Spleen (tissue), 11 donors: ENCODE measurements around the gene MYMX. TPM values are rescaled to one million over a fixed set of nuclear protein-coding genes. Genes with fewer than 3 reads are reported as not detected.
A peak's percentile ranks its signal among the peaks of the same experiment; 100 is the strongest.

ENCODE experiments used
- DNase-seq: peaks from one replicate; pipeline ENCODE4 v3.0.0-alpha.2; 2020
- H3K27ac ChIP-seq, 8 donors: fragments of 200-600 bp; sonication (generic) in 7 of 8; 1 replicate in 4 of 8; 2 replicates in 4 of 8; pipeline versions ENCODE4 v1.5.0 to v1.8.0; 2016 to 2021; ENCODE audit warnings: inconsistent platforms in 4 of 8, mild to moderate bottlenecking in 4 of 8, moderate library complexity in 1 of 8
- H3K27me3 ChIP-seq, 7 donors: fragments of 200-600 bp; sonication (generic) in 6 of 7; replicated peaks in 1 of 7; 1 replicate in 4 of 7; 2 replicates in 3 of 7; pipeline versions ENCODE4 v1.5.0 to v1.8.0; 2016 to 2021; ENCODE audit warnings: inconsistent platforms in 3 of 7, mild to moderate bottlenecking in 1 of 7
- H3K36me3 ChIP-seq, 6 donors: fragments of 200-600 bp; sonication (generic) in 5 of 6; 1 replicate in 4 of 6; 2 replicates in 2 of 6; pipeline versions ENCODE4 v1.5.0 to v1.8.0; 2016 to 2021; ENCODE audit warnings: inconsistent platforms in 2 of 6
- H3K4me1 ChIP-seq, 6 donors: fragments of 200-600 bp; sonication (generic) in 5 of 6; 1 replicate in 3 of 6; 2 replicates in 3 of 6; pipeline versions ENCODE4 v1.5.0 to v1.8.0; 2016 to 2021; ENCODE audit warnings: inconsistent platforms in 3 of 6
- H3K4me3 ChIP-seq, 8 donors: fragments of 200-600 bp; sonication (generic) in 7 of 8; 1 replicate in 4 of 8; 2 replicates in 4 of 8; pipeline versions ENCODE4 v1.5.0 to v1.8.0; 2016 to 2021; ENCODE audit warnings: inconsistent platforms in 4 of 8, mild to moderate bottlenecking in 4 of 8, moderate library complexity in 2 of 8
- H3K9me3 ChIP-seq, 8 donors: fragments of 200-600 bp; sonication (generic) in 7 of 8; 1 replicate in 4 of 8; 2 replicates in 4 of 8; pipeline versions ENCODE4 v1.5.0 to v1.8.0; 2016 to 2021; ENCODE audit warnings: inconsistent platforms in 4 of 8
- CTCF ChIP-seq, 11 experiments: fragments of 200-600 bp in 7 of 11; fragments of 450-650 bp in 4 of 11; sonication (generic) in 4 of 11; IDR thresholded peaks in 8 of 11; conservative IDR thresholded peaks in 3 of 11; 1 replicate in 7 of 11; 2 replicates in 4 of 11; pipeline versions ENCODE4 v1.4.0 to v1.8.0; 2016 to 2021; ENCODE audit warnings: antibody characterized with exemption in 11 of 11, inconsistent platforms in 4 of 11, mild to moderate bottlenecking in 1 of 11
- POLR2A ChIP-seq, 3 donors: fragments of 450-650 bp; IDR thresholded peaks; one replicate each; pipeline ENCODE4 v1.5.1; 2017; ENCODE audit warnings: antibody characterized with exemption in 3 of 3, mild to moderate bottlenecking in 1 of 3
- POLR2AphosphoS5 ChIP-seq, 3 donors: sonication (generic); formaldehyde crosslinking; IDR thresholded peaks; one replicate each; pipeline ENCODE4 v1.5.1; 2017; ENCODE audit warnings: antibody characterized with exemption in 3 of 3
- WGBS, 5 donors: extraction: QIAGEN DNeasy Blood & Tissue Kit in 3 of 5; methylation state at CpG; one replicate each; pipeline versions ENCODE4 v1.1.5 to v1.1.7; 2013 to 2018; 5-methylcytosine and 5-hydroxymethylcytosine counted together
- intact Hi-C: fragments of 100-400 bp; cut with DNase I; formaldehyde crosslinking; loops from one replicate; pipeline ENCODE4 v1.15.0; 2023; ENCODE audit warnings: low total_unique reads
- polyA plus RNA-seq, 3 donors: library from polyadenylated mRNA; stranded (reverse); fragments of 200-250 nt; gene quantifications; one replicate each; pipeline ENCODE4 v1.2.1, GENCODE V29; 2013
- total RNA-seq, 7 donors: library from RNA; depleted of rRNA in 3 of 7; stranded (reverse); fragments of >200 nt in 3 of 7; fragmentation: NEBNext Ultra II Directional in 4 of 7; extraction: Animal tissue kit (Norgen Biotek cat#: 25700) in 4 of 7; gene quantifications; one replicate each; pipeline versions ENCODE4 v1.1.0 to v1.2.1, GENCODE V29; 2016 to 2021
- donor health status: healthy with polysubstance abuse.
- donor health status: DM: no; HTN: no; CAD: no; lungs with moderate emphysema.
- donor health status: DM: no; HTN: no; CAD: no.
- donor health status: Bipolar disorder and iron deficiency.
- donor health status: healthy.
- donor health status: DM: no; HTN: no; CAD: no.
- donor health status: DM: yes; HTN: yes; CAD: no.

Gene MYMX
- total and polyA plus RNA-seq, 10 donors: 0.34 to 1.5 (median 0.87) TPM; not detected in 2

DNA sequence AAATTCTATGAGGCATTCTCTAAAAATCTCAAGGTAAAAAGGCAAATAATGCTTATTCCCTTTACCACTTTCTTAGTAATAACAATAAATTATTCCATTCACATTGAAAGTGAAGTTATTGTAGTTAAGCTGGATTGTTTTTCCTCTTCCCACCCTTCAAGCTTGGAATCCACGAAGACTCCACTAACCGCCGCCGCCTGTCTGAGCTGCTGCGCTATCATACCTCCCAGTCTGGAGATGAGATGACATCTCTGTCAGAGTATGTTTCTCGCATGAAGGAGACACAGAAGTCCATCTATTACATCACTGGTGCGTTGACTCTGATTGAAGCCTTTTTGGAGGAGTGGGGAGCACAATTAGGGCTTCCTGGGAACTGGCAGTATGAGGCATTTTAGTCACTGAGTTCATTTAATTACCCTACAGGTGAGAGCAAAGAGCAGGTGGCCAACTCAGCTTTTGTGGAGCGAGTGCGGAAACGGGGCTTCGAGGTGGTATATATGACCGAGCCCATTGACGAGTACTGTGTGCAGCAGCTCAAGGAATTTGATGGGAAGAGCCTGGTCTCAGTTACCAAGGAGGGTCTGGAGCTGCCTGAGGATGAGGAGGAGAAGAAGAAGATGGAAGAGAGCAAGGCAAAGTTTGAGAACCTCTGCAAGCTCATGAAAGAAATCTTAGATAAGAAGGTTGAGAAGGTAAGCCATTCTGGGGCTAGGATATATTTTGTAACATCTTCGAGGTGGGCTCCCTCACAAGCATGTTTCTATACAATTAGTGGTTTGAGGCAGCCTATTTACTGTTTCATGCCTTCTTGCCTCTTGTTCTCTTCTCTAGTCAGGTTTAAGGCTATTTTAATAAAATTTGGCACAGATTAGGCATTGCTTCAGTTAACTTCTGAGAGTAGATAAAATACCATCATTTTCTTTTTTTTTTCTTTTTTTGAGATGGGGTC lies 35.1 kb downstream of the MYMX start:
- TF ChIP-seq POLR2AphosphoS5 (IDR thresholded peaks at IDR 0.05) (no peak), POLR2A (IDR thresholded peaks at IDR 0.05) (no peak), CTCF (IDR thresholded peaks at IDR 0.05 in 8 of 11, conservative IDR thresholded peaks at IDR 0.05 in 3 of 11) (no peak)
- peaks cover 27 to 94% (median 74%) of the 10 kb centered on the region in 6 donors for H3K4me1 ChIP-seq
- DNase-seq: peak; percentile 57
- intact Hi-C loops: no loop called here
- peaks cover 10 to 80% (median 74%) of the 10 kb centered on the region in 6 donors for H3K36me3 ChIP-seq
- H3K9me3 ChIP-seq: no peaks in the 10 kb centered on the region
- no peaks in the 10 kb centered on the region for H3K27me3 ChIP-seq
- WGBS, 5 donors: 86 to 92% (median 90%) methylated on average over 14 of the region's 14 CpGs
- no peak overlapping the region for H3K4me3 ChIP-seq
- peak overlapping the region in 1 of 8 donors; percentile 8 for H3K27ac ChIP-seq

GRCh38 chr6:44253307-44254101 lies 36.8 kb downstream of the MYMX start:
- intact Hi-C loops: no loop called here
- Histone ChIP-seq H3K9me3 (no peaks in the 10 kb centered on the region), H3K27ac (peak overlapping the region in 1 of 8 donors; percentile 5), H3K4me3 (no peak overlapping the region), H3K4me1 (peaks cover 30 to 98% (median 81%) of the 10 kb centered on the region in 6 donors), H3K27me3 (no peaks in the 10 kb centered on the region), H3K36me3 (peaks cover 10 to 82% (median 76%) of the 10 kb centered on the region in 6 donors)
- peak; percentile 75 for DNase-seq
- TF ChIP-seq CTCF (IDR thresholded peaks at IDR 0.05 in 8 of 11, conservative IDR thresholded peaks at IDR 0.05 in 3 of 11) (peak in 9 of 11 experiments; percentile 15 to 60 (median 46)), POLR2A (IDR thresholded peaks at IDR 0.05) (no peak)
- 55 to 72% (median 66%) methylated on average over 10 of the region's 10 CpGs for WGBS, 5 donors

- 70 to 87% (median 82%) methylated on average over 12 of the region's 12 CpGs for WGBS, 5 donors
- Histone ChIP-seq H3K27ac (peak overlapping the region in 3 of 8 donors; percentile 5 to 98 (median 96)), H3K27me3 (no peaks in the 10 kb centered on the region), H3K9me3 (no peaks in the 10 kb centered on the region), H3K36me3 (peaks cover 7 to 82% (median 75%) of the 10 kb centered on the region in 6 donors), H3K4me3 (no peak overlapping the region), H3K4me1 (peaks cover 24 to 98% (median 81%) of the 10 kb centered on the region in 6 donors)
- TF ChIP-seq POLR2AphosphoS5 (IDR thresholded peaks at IDR 0.05): peak in 1 of 3 donors; percentile 39
- TF ChIP-seq POLR2A (IDR thresholded peaks at IDR 0.05): no peak
- TF ChIP-seq CTCF (IDR thresholded peaks at IDR 0.05 in 8 of 11, conservative IDR thresholded peaks at IDR 0.05 in 3 of 11): no peak
- peak; percentile 66 for DNase-seq
- intact Hi-C loops: no loop called here
Observed at GRCh38 chr6:44254191-44255104, 37.7 kb downstream of the MYMX start.
